Endothelial cell of umbilical vein (primary cell): Measurements from ENCODE around the gene TCF15. TPM values are rescaled to one million over a fixed set of nuclear protein-coding genes. Genes with fewer than 3 reads are reported as not detected.

Experiments
- BruUV-seq: library from RNA; stranded (reverse); fragments of 400-500 nt; replicated peaks from 2 replicates; lab custom pipeline; 2021; lab: Mats Ljungman, UMichigan
- CTCF ChIA-PET: fragments of 300-600, 350-600 bp; sonication (Branson Sonifier 250); formaldehyde crosslinking; loops from one replicate; lab custom pipeline; 2021; ENCODE audit warnings: antibody characterized with exemption, inconsistent platforms; lab: Charles Lee
- POLR2A ChIA-PET: fragments of 300-600, 350-600 bp; sonication (Branson Sonifier 250); formaldehyde crosslinking; loops from one replicate; lab custom pipeline; 2021; ENCODE audit warnings: antibody characterized with exemption, inconsistent platforms; lab: Charles Lee
- DNase-seq: peaks from one replicate; pipeline ENCODE4 v3.0.0-alpha.2; 2011; ENCODE audit warnings: low read depth, low spot score
- FAIRE-seq: peaks from 2 replicates; lab custom pipeline; 2011; peaks lifted over from hg19 to GRCh38; lab: Jason Lieb, UNC
- H2AFZ ChIP-seq: 2 replicates; pipeline ENCODE4 v1.6.0; 2012; ENCODE audit warnings: low read depth, low read length, control low read depth, inconsistent platforms
- H3K27ac ChIP-seq: 2 replicates; pipeline ENCODE4 v1.5.1; 2011; ENCODE audit warnings: low read depth, mild to moderate bottlenecking, control low read depth, low read length, moderate library complexity; ENCODE audit not compliant: insufficient read depth
- H3K27me3 ChIP-seq, 2 experiments: 2 replicates each; pipeline versions ENCODE4 v1.6.0 to v1.6.1; 2011; ENCODE audit warnings: low read length in 2 of 2, mixed read lengths in 1 of 2; ENCODE audit not compliant: control insufficient read depth in 2 of 2, insufficient read depth in 2 of 2
- H3K36me3 ChIP-seq, 2 experiments: 2 replicates in 1 of 2; 3 replicates in 1 of 2; pipeline ENCODE4 v1.5.1; 2011; ENCODE audit warnings: low read length in 2 of 2, mild to moderate bottlenecking in 1 of 2, moderate library complexity in 1 of 2; ENCODE audit not compliant: control insufficient read depth in 2 of 2, insufficient read depth in 2 of 2; ENCODE audit errors: extremely low read depth in 1 of 2
- H3K4me1 ChIP-seq: 3 replicates; pipeline ENCODE4 v1.5.1; 2011; ENCODE audit warnings: mild to moderate bottlenecking, low read length; ENCODE audit not compliant: control insufficient read depth, insufficient read depth; ENCODE audit errors: extremely low read depth
- H3K4me2 ChIP-seq: 2 replicates; pipeline ENCODE4 v1.6.1; 2011; ENCODE audit warnings: low read length, control low read depth, mixed read lengths; ENCODE audit not compliant: insufficient read depth
- H3K4me3 ChIP-seq, 3 experiments: fragments of 200-600 bp in 1 of 3; sonication (generic), shearing (Covaris generic) in 1 of 3; replicated peaks in 1 of 3; 2 replicates each; pipeline ENCODE4 v1.5.1; 2011 to 2016; ENCODE audit warnings: control low read depth in 3 of 3, low read length in 3 of 3, mild to moderate bottlenecking in 2 of 3, inconsistent platforms in 1 of 3, low read depth in 1 of 3, moderate library complexity in 1 of 3; ENCODE audit not compliant: insufficient read depth in 1 of 3
- H3K79me2 ChIP-seq: 2 replicates; pipeline ENCODE4 v1.6.0; 2012; ENCODE audit warnings: low read length, inconsistent platforms; ENCODE audit not compliant: control insufficient read depth, insufficient read depth
- H3K9ac ChIP-seq: replicated peaks from 2 replicates; pipeline ENCODE3; 2011; ENCODE audit warnings: low read length, control low read depth; ENCODE audit not compliant: insufficient read depth; ENCODE audit errors: extremely low read depth
- H3K9me1 ChIP-seq: replicated peaks from 3 replicates; pipeline ENCODE4 v1.6.0; 2011; ENCODE audit warnings: mild to moderate bottlenecking, low read length; ENCODE audit not compliant: control insufficient read depth, insufficient read depth; ENCODE audit errors: extremely low read depth
- H3K9me3 ChIP-seq: replicated peaks from 2 replicates; pipeline ENCODE4 v1.5.1; 2012; ENCODE audit warnings: low read length, inconsistent platforms; ENCODE audit not compliant: control insufficient read depth, insufficient read depth
- H4K20me1 ChIP-seq: replicated peaks from 2 replicates; pipeline ENCODE3; 2011; ENCODE audit warnings: mild to moderate bottlenecking, low read length; ENCODE audit not compliant: control insufficient read depth, insufficient read depth; ENCODE audit errors: extremely low read depth
- CTCF ChIP-seq, 2 donors: IDR thresholded peaks; 1 replicate in 1 of 2; 2 replicates in 1 of 2; pipeline ENCODE4 v1.5.1; 2011; ENCODE audit warnings: low read length in 2 of 2, mild to moderate bottlenecking in 2 of 2, moderate library complexity in 2 of 2, control low read depth in 1 of 2, inconsistent platforms in 1 of 2, low read depth in 1 of 2; ENCODE audit not compliant: insufficient read depth in 1 of 2; ENCODE audit errors: extremely low read depth in 1 of 2
- EZH2 ChIP-seq: IDR thresholded peaks from 2 replicates; pipeline ENCODE4 v1.6.1; 2012; ENCODE audit warnings: borderline replicate concordance, low read depth, mild to moderate bottlenecking, moderate library complexity, low read length, inconsistent platforms; ENCODE audit not compliant: severe bottlenecking
- GATA2 ChIP-seq: IDR thresholded peaks from 2 replicates; pipeline ENCODE4 v1.7.0; 2011; ENCODE audit warnings: low read depth, mild to moderate bottlenecking, moderate library complexity, mixed read lengths, low read length; ENCODE audit not compliant: insufficient read length, insufficient read depth
- MAX ChIP-seq: IDR thresholded peaks from 2 replicates; pipeline ENCODE4 v1.6.1; 2011; ENCODE audit not compliant: insufficient read depth, insufficient read length
- MYC ChIP-seq: IDR thresholded peaks from one replicate; pipeline ENCODE4 v1.6.1; 2011; ENCODE audit warnings: mild to moderate bottlenecking, low read depth, low read length
- POLR2A ChIP-seq: IDR thresholded peaks from 2 replicates; pipeline ENCODE4 v1.6.1; 2012; ENCODE audit warnings: low read depth, mild to moderate bottlenecking, control low read depth, low read length
- POLR2AphosphoS5 ChIP-seq: IDR thresholded peaks from 2 replicates; pipeline ENCODE4 v1.6.1; 2012; ENCODE audit warnings: low read depth, mild to moderate bottlenecking, control low read depth, low read length, moderate library complexity; ENCODE audit not compliant: insufficient read depth
- dilution Hi-C: fragments of 300-500 bp; cut with MboI; formaldehyde crosslinking; loops from one replicate; pipeline ENCODE4 v1.15.0; 2019; ENCODE audit warnings: low sequenced_read_pairs; ENCODE audit not compliant: extremely low pct_ligation_motif_present
- intact Hi-C: fragments of 100-400 bp; cut with micrococcal nuclease; formaldehyde crosslinking; loops from one replicate; pipeline ENCODE4 v1.10.0; 2022
- polyA plus RNA-seq, 4 experiments: library from polyadenylated mRNA; depleted of rRNA in 3 of 4; stranded (reverse) in 3 of 4; unstranded in 1 of 4; fragments of >200 nt; gene quantifications; 2 replicates each; pipeline versions ENCODE4 v1.2.1 to v1.2.3, GENCODE V29; 2011 to 2012; ENCODE audit warnings: missing spikeins in 1 of 4
- total RNA-seq: library from RNA; stranded (reverse); gene quantifications from 2 replicates; pipeline ENCODE4 v1.2.3, GENCODE V29; 2021

The TCF15 gene
- total and polyA plus RNA-seq, 2 donors (not counting 3 experiments of a cell fraction or from before 2014, with no cell fraction given), result 0.07 to 1.3 TPM

- Histone ChIP-seq H3K27me3 (no peaks in the 10 kb centered on the region), H3K9me3 (no peaks in the 10 kb centered on the region), H3K27ac (no peak overlapping the region), H4K20me1 (no peaks in the 10 kb centered on the region), H3K4me1 (no peaks in the 10 kb centered on the region), H3K79me2 (peaks cover 5% of the 10 kb centered on the region), H3K9ac (no peak overlapping the region), H3K4me2 (no peak overlapping the region), H3K4me3 (no peak overlapping the region), H2AFZ (no peak overlapping the region), H3K9me1 (no peaks in the 10 kb centered on the region), H3K36me3 (peaks cover 3 to 15% of the 10 kb centered on the region in 2 experiments)
- intact Hi-C loops (loop anchor here (1.0 kb wide), 3 partner anchors 83 to 291 kb away; no protein-coding TSS in a partner anchor), dilution Hi-C loops (no loop called here)
- TF ChIP-seq EZH2, result no peak
- no peak for TF ChIP-seq POLR2AphosphoS5
- TF ChIP-seq GATA2, result no peak
- TF ChIP-seq MYC, result no peak
- TF ChIP-seq MAX, result no peak
- TF ChIP-seq POLR2A, result peak; percentile 38
- peak; percentile 94 to 98 for TF ChIP-seq CTCF (IDR thresholded peaks at IDR 0.05; ENCODE audit: extremely low read depth in 1 of 2, insufficient read depth in 1 of 2, low read depth in 1 of 2, low read length in 2 of 2)
- FAIRE-seq (peak; percentile 87), DNase-seq (peak; percentile 80)
- BruUV-seq, result no TSS peak
- ChIA-PET POLR2A (interaction anchor here (0.5 to 0.7 kb wide), 2 partner anchors 22 to 73 kb away, joined by 3 to 13 read pairs; no protein-coding TSS in a partner anchor), CTCF (interaction anchor here (0.6 to 6.3 kb wide), 63 partner anchors 8 to 315 kb away, joined by 3 to 298 read pairs (median 5); partner anchors contain the start of genes CSNK2A1, SCRT2 and TRIB3)
Measured at GRCh38 chr20:645318-646106, 35.4 kb upstream of the TCF15 start.
